ENCODE data around the gene RBM6.
"Not testable (repeated sequence)": the region's sequence is repeated elsewhere in the genome, so short reads cannot be mapped to it uniquely, and the experiment has no call there.

Gene RBM6, protein sequence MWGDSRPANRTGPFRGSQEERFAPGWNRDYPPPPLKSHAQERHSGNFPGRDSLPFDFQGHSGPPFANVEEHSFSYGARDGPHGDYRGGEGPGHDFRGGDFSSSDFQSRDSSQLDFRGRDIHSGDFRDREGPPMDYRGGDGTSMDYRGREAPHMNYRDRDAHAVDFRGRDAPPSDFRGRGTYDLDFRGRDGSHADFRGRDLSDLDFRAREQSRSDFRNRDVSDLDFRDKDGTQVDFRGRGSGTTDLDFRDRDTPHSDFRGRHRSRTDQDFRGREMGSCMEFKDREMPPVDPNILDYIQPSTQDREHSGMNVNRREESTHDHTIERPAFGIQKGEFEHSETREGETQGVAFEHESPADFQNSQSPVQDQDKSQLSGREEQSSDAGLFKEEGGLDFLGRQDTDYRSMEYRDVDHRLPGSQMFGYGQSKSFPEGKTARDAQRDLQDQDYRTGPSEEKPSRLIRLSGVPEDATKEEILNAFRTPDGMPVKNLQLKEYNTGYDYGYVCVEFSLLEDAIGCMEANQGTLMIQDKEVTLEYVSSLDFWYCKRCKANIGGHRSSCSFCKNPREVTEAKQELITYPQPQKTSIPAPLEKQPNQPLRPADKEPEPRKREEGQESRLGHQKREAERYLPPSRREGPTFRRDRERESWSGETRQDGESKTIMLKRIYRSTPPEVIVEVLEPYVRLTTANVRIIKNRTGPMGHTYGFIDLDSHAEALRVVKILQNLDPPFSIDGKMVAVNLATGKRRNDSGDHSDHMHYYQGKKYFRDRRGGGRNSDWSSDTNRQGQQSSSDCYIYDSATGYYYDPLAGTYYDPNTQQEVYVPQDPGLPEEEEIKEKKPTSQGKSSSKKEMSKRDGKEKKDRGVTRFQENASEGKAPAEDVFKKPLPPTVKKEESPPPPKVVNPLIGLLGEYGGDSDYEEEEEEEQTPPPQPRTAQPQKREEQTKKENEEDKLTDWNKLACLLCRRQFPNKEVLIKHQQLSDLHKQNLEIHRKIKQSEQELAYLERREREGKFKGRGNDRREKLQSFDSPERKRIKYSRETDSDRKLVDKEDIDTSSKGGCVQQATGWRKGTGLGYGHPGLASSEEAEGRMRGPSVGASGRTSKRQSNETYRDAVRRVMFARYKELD

DNA sequence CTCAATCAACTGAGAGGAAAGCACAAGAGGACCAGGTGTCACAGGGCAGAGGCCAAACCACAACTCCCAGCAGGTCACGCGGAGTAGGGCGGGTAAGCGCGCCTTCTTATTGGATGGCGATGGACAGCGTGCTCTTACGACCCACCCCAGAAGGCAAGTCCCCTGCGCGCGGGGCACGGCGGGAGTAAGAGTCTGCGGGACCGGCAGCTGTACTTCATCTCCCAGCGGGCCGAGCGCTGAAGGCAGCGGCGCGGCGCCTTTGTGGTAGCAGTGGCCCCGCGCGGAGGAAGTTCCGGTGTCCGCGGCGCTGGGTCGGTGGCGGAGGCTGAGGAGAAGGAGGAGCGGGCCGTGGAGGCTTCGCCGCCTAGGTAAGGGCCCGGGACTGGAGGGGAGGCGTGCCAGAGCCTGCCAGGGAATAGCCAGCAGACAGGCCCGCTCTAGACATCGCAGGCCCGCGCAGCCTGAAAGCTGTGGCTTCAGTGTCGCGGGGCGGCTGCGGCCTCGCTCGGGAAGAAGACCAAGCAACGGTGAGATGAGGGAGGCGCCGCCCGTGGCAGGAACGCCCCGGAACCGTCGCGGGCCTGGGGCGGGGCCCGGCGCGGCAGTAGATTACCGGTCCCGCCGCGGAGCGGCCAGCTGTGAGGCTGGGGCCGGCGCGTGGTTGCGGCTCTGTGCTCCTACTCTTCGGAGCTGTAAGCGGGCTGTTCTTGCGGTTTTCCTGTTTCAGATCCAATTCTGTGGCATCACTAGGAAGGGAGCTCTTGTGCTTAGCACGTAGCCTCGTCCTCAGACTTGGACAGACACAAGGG is at the start of gene RBM6:
Gene RBM6 (plus strand): TSS at position 293 of the 809 bp plus-strand sequence. CDS start 22,492 bp downstream, outside the sequence.
- peak; percentile 90 for DNase-seq (ENCODE audit: low read depth)

DNA sequence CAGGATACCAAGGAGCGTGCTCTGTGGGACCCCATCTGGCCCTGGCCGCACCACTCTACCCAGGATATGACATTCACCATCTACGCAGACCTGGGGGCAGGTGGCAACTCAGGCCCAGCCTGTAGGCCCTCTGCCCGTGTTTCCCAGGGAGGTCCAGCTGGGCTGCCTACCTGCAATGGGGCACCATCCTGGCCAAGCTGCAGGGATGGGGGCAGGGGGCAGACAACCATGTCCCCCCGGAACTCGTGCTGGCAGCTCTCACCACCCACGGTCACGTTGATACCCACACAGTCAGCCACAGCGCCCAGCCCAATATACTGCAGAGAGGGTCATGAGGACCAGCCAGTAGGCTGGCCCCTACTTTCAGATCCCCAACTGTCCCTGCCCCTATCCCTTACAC is 44.2 kb upstream of the RBM6 start:
- no peak for DNase-seq (ENCODE audit: low read depth)

DNA sequence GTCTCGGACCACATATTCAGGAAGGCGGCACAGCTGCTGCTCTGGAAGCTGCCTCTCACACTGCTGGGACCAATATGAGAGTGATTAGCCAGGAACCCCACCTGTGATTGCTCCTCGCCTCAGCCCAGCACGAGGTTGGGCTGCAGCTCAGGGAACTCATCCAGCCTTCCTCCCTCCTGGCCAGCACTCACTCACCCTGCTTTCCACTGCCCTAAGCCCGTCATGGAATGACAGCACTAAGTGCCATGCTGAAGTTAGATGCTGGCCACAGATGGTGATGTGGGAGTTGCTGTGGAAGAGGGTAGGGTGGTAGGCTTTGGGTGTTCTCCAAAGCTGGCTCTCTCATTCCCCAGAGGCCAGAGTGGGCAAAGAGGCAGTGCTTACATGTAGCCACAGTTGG is 43.6 kb upstream of the RBM6 start:
- DNase-seq (ENCODE audit: low read depth): no peak

GRCh38 chr3:49898991-49899390 is 41.0 kb upstream of the RBM6 start:
- DNase-seq (ENCODE audit: low read depth): no peak

DNA sequence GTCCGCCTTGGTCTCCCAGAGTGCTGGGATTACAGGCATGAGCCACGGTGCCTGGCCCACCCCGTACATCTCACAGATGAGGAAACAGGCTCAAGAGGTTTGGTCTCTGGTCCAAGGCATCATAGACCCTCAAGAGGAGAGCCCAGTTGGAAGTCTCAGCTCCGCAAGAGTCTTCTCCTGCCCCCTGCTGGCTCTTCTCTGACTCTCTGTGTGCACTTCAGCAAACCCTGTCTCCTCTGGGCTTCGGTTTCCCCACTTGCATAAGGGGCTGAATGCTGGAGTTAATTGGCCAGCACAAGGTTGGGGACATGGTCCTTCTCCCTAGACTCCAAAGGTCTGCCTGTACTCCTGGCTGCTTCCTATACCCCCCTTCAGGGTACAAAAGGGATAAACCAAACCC is 40.1 kb upstream of the RBM6 start:
- no peak for DNase-seq (ENCODE audit: low read depth)

DNA sequence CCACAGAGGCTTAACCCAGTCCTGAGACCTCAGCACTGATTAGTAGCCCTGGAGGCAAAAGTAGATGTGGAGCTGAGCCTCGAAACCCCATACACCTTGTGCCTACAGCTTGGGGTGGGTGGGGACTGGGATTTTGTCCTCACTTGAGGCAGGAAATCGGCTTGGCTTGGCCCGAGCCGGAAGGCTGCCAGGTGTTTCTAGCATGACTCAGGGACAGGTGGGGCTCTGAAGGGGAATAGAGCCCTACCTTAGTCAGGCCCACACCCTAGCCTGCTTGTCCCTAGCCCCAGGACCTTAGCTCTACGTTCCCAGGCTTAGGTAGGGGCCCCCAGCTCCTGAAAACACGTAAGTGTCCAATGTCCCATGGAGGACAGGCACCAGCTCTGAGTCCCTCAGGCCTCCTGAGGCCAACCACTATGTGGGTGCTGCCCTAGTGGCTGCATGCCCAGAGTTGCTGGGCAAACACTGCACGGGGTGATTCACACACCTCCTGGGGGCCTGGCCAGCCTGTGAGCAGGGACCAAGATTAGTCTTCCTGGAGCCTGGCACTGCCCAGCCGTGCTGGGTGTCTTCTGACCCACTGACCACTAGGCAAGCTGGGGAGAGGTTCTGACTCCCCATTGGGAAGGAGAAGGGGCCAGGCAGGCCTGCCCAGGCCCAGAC is 39.3 kb upstream of the RBM6 start:
- no peak for DNase-seq (ENCODE audit: low read depth)

GRCh38 chr3:49901366-49902339 is 38.3 kb upstream of the RBM6 start:
- no peak for DNase-seq (ENCODE audit: low read depth)

- DNase-seq (ENCODE audit: low read depth): no peak
Measured at GRCh38 chr3:49902511-49903345, 37.2 kb upstream of the RBM6 start.

- DNase-seq (ENCODE audit: low read depth): peak; percentile 68
Measured at GRCh38 chr3:49903451-49904424, 36.2 kb upstream of the RBM6 start, which contains the start of gene MST1R. TSS of gene MST1R (minus strand) at chr3:49903873. CDS start at chr3:49903609, 264 bp downstream.

- DNase-seq (ENCODE audit: low read depth): not testable (repeated sequence)
Measured at GRCh38 chr3:49904448-49904847, 35.5 kb upstream of the RBM6 start.

DNA sequence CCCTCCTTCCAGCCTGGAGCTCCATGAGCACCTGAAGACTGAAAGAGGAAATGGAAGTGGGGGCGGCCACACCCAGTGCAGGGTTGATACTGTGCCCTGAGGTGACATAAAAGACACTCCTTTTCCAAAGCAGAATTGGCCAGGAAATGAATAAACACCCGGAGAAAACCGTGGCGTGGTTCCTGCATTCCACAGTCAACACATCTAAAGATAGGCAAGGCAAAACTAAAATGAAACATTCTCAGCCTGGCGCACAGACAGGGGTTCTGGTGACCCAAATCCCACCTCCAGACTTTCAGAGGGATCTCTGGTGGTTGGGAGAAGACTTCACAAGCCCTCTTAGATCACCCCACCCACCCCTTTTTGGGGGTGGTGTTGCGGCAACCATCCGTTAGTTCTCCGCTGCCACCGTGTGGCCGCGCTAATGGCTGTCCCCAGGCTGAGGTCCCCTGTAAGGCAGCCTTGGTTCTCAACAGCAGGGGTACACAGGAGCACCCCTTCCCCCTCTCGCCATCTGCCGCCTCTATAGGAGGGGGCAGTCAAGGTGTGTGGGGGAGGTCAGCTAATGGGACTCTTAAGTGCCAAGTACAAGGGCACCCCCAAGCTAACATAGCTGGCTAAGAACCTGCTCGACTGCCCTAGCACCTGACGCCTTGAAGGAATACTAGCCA is 33.7 kb upstream of the RBM6 start:
- peak; percentile 20 for DNase-seq (ENCODE audit: low read depth)

DNA sequence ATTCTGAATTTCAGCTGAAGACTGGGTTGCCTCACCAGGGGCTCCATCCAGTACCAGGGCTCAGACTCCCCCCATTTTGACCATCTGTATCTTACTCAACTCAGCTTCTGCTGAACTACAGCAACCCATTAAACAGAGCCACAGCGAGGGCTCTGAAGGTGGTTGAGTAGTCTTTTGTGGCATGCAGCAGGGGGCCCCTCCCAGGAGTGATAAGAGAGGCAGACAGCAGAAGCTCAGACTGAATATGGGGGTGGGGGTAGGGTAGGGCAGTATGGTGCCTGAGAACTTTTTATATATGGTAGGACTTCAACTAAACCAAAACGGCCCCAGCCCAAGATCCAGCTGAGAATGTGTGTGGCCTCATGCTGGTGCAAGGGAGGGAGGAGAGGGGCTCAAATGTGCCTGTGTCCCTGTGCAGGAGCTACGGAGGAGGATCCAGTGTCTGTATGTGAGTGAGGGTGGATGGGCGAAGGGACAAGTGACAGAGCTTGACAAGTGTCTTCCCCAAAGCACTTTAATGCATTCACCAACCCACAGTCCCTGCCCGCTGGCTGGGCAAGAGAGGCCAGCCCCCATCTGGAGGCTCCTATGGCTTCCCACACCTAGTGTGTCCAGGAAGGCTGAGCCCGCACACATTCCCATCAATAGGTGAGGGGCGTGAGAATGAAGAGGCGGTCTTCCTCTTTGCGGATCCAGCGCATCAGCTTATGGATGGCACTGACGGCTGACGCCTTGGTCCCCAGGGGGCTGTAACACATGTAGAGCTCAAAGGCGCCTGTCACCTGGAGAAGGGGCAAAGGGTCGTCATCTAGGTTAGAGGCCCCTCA is 31.4 kb upstream of the RBM6 start:
- no peak for DNase-seq (ENCODE audit: low read depth)

DNA sequence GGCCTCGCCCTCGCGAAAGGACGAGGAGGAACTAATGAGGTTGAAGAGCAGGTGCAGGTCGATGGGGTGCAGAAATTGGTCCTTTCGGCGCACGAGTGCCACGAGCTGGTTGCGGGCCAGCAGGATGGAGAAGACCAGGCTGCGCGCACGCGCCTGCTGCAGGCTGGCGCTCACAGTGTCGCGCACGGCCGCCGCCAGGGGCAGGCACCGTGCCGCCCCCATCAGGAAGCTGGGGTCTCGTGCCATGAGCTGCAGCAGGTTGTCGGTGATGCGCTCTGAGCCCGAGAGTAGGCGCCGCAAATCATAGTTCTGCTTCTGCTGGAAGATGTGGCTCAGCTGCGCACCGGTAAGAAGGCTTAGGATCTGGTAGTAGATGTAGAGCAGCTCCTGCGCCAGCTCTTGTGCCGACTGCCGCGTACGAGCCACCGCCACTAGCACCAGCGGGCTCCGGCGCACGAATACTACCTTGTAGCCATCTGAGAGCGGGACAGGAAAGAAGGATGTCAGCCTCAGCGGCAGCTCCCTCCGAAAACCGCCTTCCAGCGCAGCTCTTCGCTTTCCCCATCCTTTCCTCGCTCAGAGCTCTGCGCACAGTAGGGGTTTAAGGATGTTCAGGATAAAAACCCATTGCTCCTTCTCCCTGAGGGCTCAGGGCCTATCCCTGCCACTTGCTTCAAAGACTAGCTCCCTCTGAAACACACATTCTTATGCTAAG is 29.4 kb upstream of the RBM6 start:
- DNase-seq (ENCODE audit: low read depth): no peak

DNA sequence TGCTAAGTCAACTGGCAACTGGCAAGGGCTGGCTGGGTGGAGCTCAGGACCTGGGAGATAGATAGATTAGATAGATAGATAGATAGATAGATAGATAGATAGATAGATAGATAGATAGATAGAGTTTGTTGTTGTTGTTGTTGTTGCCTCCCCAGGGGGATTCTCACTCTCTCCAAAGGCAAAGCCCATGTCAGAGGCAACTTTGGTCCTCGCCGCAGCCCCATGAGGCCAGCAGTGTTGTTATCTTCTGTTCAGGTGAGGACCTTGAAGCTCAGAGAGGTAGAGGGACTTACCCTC is 28.9 kb upstream of the RBM6 start:
- DNase-seq (ENCODE audit: low read depth): no peak

DNA sequence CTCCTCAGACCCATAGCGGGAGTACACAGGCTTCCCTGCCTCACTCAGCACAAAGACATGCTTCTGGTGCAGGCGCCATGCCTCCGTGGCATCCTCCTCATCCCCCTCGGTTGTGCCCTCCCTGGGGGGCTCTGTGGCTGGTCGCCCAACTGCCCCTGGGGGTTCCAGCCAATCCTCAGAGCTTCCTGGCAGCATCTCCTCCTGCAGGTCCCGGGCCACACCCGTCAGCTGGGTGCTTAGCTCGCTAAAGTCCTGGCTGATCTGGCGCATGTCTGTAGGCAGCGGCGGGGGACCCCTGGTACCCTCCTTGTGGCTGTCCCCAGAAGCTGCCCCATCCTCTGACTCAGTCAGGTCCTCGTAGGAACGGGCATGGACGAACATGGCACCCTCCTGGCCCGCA is 28.3 kb upstream of the RBM6 start:
- DNase-seq (ENCODE audit: low read depth): no peak

GRCh38 chr3:49912881-49913281 is 27.1 kb upstream of the RBM6 start:
- DNase-seq (ENCODE audit: low read depth): no peak

Measured in stimulated activated CD8-positive, alpha-beta memory T cell treated with anti-CD3 and anti-CD28 coated beads, Interleukin-12 subunit alpha, Interleukin-12 subunit beta, amount 100 ng/mL, for 4 hours (primary cell).